ENCODE measurements around the gene SNAPC1.
"Not testable (repeated sequence)": the region's sequence is repeated elsewhere in the genome, so short reads cannot be mapped to it uniquely, and the experiment has no call there.

SNAPC1 gene

DNA sequence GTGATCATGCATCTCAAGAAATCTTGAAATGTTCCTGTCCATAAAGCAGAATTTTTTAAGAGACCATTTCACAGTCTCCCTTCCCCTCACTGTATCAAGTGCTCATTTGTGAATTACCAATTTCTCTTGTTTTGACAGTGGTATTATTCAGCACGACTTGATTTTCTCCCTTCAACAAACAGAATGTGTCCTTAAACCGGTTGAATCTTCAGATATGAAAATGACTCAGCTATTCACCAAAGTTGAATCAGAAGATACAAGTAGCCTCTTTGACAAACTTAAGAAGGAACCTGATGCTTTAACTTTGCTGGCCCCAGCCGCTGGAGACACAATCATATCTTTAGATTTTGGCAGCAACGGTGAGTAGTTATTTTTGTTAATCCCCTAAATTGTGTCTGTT lies 25.5 kb upstream of the SNAPC1 start:
- TF ChIP-seq, protein P1, sequence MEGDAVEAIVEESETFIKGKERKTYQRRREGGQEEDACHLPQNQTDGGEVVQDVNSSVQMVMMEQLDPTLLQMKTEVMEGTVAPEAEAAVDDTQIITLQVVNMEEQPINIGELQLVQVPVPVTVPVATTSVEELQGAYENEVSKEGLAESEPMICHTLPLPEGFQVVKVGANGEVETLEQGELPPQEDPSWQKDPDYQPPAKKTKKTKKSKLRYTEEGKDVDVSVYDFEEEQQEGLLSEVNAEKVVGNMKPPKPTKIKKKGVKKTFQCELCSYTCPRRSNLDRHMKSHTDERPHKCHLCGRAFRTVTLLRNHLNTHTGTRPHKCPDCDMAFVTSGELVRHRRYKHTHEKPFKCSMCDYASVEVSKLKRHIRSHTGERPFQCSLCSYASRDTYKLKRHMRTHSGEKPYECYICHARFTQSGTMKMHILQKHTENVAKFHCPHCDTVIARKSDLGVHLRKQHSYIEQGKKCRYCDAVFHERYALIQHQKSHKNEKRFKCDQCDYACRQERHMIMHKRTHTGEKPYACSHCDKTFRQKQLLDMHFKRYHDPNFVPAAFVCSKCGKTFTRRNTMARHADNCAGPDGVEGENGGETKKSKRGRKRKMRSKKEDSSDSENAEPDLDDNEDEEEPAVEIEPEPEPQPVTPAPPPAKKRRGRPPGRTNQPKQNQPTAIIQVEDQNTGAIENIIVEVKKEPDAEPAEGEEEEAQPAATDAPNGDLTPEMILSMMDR (IDR thresholded peaks at IDR 0.05; ENCODE audit: insufficient read depth, low read depth, low read length, missing control alignments), result no peak
- no peak for DNase-seq (ENCODE audit: low read depth)
- H3K4me3 ChIP-seq (ENCODE audit: low read length), result no peak overlapping the region

DNA sequence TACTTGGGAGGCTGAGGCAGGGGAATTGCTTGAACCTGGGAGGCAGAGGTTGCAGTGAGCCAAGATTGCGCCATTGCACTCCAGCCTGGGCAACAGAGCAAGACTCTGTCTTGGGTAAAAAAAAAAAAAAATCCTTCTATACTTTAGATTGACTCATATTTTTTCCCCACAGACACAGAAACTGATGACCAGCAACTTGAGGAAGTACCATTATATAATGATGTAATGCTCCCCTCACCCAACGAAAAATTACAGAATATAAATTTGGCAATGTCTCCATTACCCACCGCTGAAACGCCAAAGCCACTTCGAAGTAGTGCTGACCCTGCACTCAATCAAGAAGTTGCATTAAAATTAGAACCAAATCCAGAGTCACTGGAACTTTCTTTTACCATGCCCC lies 24.3 kb upstream of the SNAPC1 start:
- TF ChIP-seq, protein P1 (IDR thresholded peaks at IDR 0.05; ENCODE audit: insufficient read depth, low read depth, low read length, missing control alignments), result no peak
- no peak for DNase-seq (ENCODE audit: low read depth)
- H3K4me3 ChIP-seq (ENCODE audit: low read length), result no peak overlapping the region

- TF ChIP-seq, protein P1 (IDR thresholded peaks at IDR 0.05; ENCODE audit: insufficient read depth, low read depth, low read length, missing control alignments), result no peak
- no peak overlapping the region for H3K4me3 ChIP-seq (ENCODE audit: low read length)
- DNase-seq (ENCODE audit: low read depth), result no peak
Measured at GRCh38 chr14:61739133-61739532, 23.1 kb upstream of the SNAPC1 start.

- DNase-seq (ENCODE audit: low read depth), result no peak
- TF ChIP-seq, protein P1 (IDR thresholded peaks at IDR 0.05; ENCODE audit: insufficient read depth, low read depth, low read length, missing control alignments), result no peak
- no peak overlapping the region for H3K4me3 ChIP-seq (ENCODE audit: low read length)
Measured at GRCh38 chr14:61742371-61742770, 19.8 kb upstream of the SNAPC1 start.

DNA sequence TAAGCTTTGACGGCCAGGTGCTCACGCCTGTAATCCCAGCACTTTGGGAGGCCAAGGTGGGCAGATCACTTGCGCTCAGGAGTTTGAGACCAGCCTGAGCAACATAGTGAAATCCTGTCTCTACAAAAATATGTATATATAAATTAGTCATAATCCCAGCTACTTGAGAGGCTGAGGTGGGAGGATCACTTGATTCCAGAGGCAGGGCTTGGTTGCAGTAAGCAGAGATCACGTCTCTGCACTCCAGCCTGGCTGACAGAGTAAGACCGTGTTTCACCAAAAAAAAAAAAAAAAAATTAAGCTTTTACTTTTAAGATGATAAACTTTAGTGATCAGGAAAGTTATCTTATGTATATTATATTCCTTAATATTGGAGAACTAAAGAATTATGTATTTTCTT lies 18.0 kb upstream of the SNAPC1 start:
- no peak for DNase-seq (ENCODE audit: low read depth)
- H3K4me3 ChIP-seq (ENCODE audit: low read length), result no peak overlapping the region
- TF ChIP-seq, protein P1 (IDR thresholded peaks at IDR 0.05; ENCODE audit: insufficient read depth, low read depth, low read length, missing control alignments), result no peak

DNA sequence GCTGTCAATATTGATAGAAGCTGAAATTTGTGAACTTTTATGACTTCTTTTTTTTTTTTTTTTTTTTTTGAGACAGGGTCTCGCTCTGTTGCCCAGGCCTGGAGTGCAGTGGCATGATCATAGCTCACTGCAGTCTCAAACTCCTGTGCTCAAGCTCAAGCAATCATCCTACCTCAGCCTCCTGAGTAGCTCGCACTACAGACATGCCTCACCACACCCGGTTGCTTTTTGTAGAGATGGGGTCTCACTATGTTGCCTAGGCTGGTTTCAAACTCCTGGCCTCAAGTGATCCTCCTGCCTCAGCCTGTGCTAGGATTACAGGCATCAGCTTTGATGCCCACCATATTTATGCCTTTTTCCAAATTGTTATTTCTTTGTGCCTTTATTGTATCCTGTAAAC lies 15.9 kb upstream of the SNAPC1 start:
- H3K4me3 ChIP-seq (ENCODE audit: low read length), result not testable (repeated sequence)

GRCh38 chr14:61746881-61747280 lies 15.3 kb upstream of the SNAPC1 start:
- H3K4me3 ChIP-seq (ENCODE audit: low read length), result no peak overlapping the region
- TF ChIP-seq, protein P1 (IDR thresholded peaks at IDR 0.05; ENCODE audit: insufficient read depth, low read depth, low read length, missing control alignments), result no peak
- no peak for DNase-seq (ENCODE audit: low read depth)

More for the DNA sequence above, 15.9 kb upstream of the SNAPC1 start:
- DNase-seq (ENCODE audit: low read depth), result not testable (repeated sequence)

DNA sequence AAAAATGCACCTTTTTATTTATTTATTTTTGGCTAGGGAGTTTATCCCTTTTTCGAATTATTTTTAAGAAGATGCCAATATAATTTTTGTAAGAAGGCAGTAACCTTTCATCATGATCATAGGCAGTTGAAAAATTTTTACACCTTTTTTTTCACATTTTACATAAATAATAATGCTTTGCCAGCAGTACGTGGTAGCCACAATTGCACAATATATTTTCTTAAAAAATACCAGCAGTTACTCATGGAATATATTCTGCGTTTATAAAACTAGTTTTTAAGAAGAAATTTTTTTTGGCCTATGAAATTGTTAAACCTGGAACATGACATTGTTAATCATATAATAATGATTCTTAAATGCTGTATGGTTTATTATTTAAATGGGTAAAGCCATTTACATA lies 14.9 kb upstream of the SNAPC1 start:
- H3K4me3 ChIP-seq (ENCODE audit: low read length), result no peak overlapping the region
- TF ChIP-seq, protein P1 (IDR thresholded peaks at IDR 0.05; ENCODE audit: insufficient read depth, low read depth, low read length, missing control alignments), result no peak
- DNase-seq (ENCODE audit: low read depth), result no peak
